ENCODE data around the gene CEACAM5. TPM values are rescaled to one million over a fixed set of nuclear protein-coding genes. Genes with fewer than 3 reads are reported as not detected.

The CEACAM5 gene
- total RNA-seq, 1 donor from 2014 or later: 13.5 TPM

DNA sequence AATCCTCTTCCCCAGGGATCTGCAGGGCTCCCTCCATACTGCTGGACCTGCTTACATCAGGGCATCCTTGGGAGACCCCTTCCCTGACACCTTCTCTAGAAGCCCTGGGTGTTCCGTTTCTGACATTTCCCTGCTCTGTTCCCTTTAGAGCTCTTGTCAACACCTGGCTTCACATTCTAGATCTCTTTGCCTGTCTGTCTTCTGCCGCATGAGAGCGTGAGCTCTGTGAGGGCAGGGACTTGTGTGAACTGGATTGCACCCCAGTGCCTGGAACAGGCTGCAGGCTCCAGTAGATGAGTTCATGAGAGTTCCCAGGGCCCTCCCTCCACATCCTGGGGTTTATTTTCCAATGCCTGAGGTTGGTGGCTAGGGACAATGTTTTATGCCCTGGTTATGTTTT lies 21.0 kb upstream of the CEACAM5 start:
- no peak for DNase-seq (ENCODE audit: extremely low spot score, unreplicated experiment)
- no peaks in the 10 kb centered on the region for H3K36me3 Mint-ChIP-seq
- H3K9me3 Mint-ChIP-seq: peaks cover 10% of the 10 kb centered on the region
- no peaks in the 10 kb centered on the region for H3K27me3 Mint-ChIP-seq
- H3K4me3 Mint-ChIP-seq: no peak overlapping the region
- H3K4me1 Mint-ChIP-seq (ENCODE audit: unreplicated experiment): no peaks in the 10 kb centered on the region
- TF ChIP-seq, protein P1, sequence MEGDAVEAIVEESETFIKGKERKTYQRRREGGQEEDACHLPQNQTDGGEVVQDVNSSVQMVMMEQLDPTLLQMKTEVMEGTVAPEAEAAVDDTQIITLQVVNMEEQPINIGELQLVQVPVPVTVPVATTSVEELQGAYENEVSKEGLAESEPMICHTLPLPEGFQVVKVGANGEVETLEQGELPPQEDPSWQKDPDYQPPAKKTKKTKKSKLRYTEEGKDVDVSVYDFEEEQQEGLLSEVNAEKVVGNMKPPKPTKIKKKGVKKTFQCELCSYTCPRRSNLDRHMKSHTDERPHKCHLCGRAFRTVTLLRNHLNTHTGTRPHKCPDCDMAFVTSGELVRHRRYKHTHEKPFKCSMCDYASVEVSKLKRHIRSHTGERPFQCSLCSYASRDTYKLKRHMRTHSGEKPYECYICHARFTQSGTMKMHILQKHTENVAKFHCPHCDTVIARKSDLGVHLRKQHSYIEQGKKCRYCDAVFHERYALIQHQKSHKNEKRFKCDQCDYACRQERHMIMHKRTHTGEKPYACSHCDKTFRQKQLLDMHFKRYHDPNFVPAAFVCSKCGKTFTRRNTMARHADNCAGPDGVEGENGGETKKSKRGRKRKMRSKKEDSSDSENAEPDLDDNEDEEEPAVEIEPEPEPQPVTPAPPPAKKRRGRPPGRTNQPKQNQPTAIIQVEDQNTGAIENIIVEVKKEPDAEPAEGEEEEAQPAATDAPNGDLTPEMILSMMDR (conservative IDR thresholded peaks at IDR 0.05): no peak
- no peak overlapping the region for H3K27ac Mint-ChIP-seq

DNA sequence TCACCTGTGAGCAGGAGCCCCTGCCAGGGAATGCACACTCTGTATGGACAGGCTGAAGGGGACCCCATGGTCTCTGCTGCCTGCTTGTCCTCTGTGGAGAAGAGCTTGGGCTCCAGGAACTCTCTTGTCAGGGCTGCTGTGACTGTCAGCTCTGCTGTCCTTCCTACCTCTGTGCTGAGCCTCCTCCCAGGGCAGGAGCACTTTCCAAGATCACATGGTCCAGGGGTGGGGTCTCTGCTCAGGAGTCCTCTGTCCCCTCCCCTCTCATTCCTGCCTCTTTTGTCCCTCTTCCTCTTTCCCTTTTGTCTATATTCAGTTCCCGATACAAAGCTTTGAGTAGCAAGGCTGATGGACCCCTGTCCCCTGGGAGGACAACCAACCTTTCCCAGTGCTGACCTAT lies 20.3 kb upstream of the CEACAM5 start, which contains the start of gene CEACAM7:
TSS of gene CEACAM7 (minus strand) at position 173 of the 400 bp plus-strand sequence. CDS start at position 68, 105 bp downstream.
- DNase-seq (ENCODE audit: extremely low spot score, unreplicated experiment): no peak
- Mint-ChIP-seq H3K36me3 (no peaks in the 10 kb centered on the region), H3K4me3 (no peak within 1 kb of the TSS), H3K9me3 (peaks cover 10% of the 10 kb centered on the region), H3K4me1 (ENCODE audit: unreplicated experiment) (no peaks in the 10 kb centered on the region), H3K27me3 (no peaks in the 10 kb centered on the region), H3K27ac (no peak within 1 kb of the TSS)
- TF ChIP-seq, protein P1 (conservative IDR thresholded peaks at IDR 0.05): no peak

DNA sequence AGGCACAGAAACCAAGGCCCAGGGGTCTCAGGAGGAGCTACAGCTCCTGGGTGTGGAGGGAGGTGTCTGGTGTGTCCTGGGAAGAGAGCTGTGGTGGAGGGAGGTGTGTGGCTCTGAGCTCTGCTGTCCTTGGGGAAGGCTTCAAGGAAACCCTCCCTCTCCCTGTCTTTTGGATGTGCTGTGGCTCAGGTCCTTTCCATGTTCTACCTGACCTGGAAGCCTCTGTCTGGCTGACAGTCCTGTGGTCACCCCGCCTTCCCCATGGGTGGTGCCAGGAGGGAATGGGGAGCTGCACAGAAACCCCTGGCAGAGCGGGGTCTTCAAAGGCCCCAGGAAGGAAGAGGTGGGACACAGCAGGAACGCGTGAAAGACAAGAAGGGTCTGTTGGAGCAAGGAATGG lies 19.7 kb upstream of the CEACAM5 start:
- TF ChIP-seq, protein P1 (conservative IDR thresholded peaks at IDR 0.05): no peak
- H3K36me3 Mint-ChIP-seq: no peaks in the 10 kb centered on the region
- no peaks in the 10 kb centered on the region for H3K4me1 Mint-ChIP-seq (ENCODE audit: unreplicated experiment)
- no peak for DNase-seq (ENCODE audit: extremely low spot score, unreplicated experiment)
- no peak overlapping the region for H3K4me3 Mint-ChIP-seq
- no peaks in the 10 kb centered on the region for H3K27me3 Mint-ChIP-seq
- H3K9me3 Mint-ChIP-seq: peaks cover 10% of the 10 kb centered on the region
- H3K27ac Mint-ChIP-seq: no peak overlapping the region

- no peak for DNase-seq (ENCODE audit: extremely low spot score, unreplicated experiment)
- H3K4me1 Mint-ChIP-seq (ENCODE audit: unreplicated experiment): no peaks in the 10 kb centered on the region
- H3K27ac Mint-ChIP-seq: no peak overlapping the region
- TF ChIP-seq, protein P1 (conservative IDR thresholded peaks at IDR 0.05): no peak
- no peaks in the 10 kb centered on the region for H3K27me3 Mint-ChIP-seq
- no peak overlapping the region for H3K4me3 Mint-ChIP-seq
- H3K36me3 Mint-ChIP-seq: no peaks in the 10 kb centered on the region
- peaks cover 10% of the 10 kb centered on the region for H3K9me3 Mint-ChIP-seq
These were observed 18.2 kb upstream of the CEACAM5 start for GRCh38 chr19:41689993-41690800.

- no peak overlapping the region for H3K4me3 Mint-ChIP-seq
- no peaks in the 10 kb centered on the region for H3K27me3 Mint-ChIP-seq
- peaks cover 10% of the 10 kb centered on the region for H3K9me3 Mint-ChIP-seq
- H3K27ac Mint-ChIP-seq: no peak overlapping the region
- H3K36me3 Mint-ChIP-seq: no peaks in the 10 kb centered on the region
- TF ChIP-seq, protein P1 (conservative IDR thresholded peaks at IDR 0.05): no peak
- DNase-seq (ENCODE audit: extremely low spot score, unreplicated experiment): no peak
- no peaks in the 10 kb centered on the region for H3K4me1 Mint-ChIP-seq (ENCODE audit: unreplicated experiment)
These were observed 17.7 kb upstream of the CEACAM5 start for GRCh38 chr19:41690801-41691065.
